Kidney epithelial cell (primary cell): ENCODE measurements around the gene PPP1R14D. TPM values are rescaled to one million over a fixed set of nuclear protein-coding genes. Genes with fewer than 3 reads are reported as not detected.

Experiments
- DNase-seq: peaks from one replicate; pipeline ENCODE4 v3.0.0-alpha.2; 2010; ENCODE audit warnings: low read depth
- H3K27me3 ChIP-seq: 2 replicates; pipeline ENCODE4 v1.6.0; 2011; ENCODE audit warnings: low read length; ENCODE audit not compliant: control insufficient read depth, insufficient read depth
- H3K36me3 ChIP-seq: 2 replicates; pipeline ENCODE4 v1.5.1; 2011; ENCODE audit warnings: low read length; ENCODE audit not compliant: control insufficient read depth, insufficient read depth
- H3K4me3 ChIP-seq: 2 replicates; pipeline ENCODE4 v1.5.1; 2011; ENCODE audit warnings: low read depth, mild to moderate bottlenecking, control low read depth, low read length
- total RNA-seq: library from RNA; depleted of rRNA; stranded (reverse); fragments of >200 nt; gene quantifications from 2 replicates; pipeline ENCODE4 v1.2.3, GENCODE V29; 2015
- TF ChIP-seq, protein P1 (sequence below): IDR thresholded peaks from 2 replicates; pipeline ENCODE4 v1.5.1; 2011; ENCODE audit warnings: mild to moderate bottlenecking, moderate library complexity, low read length, control low read depth, inconsistent platforms; ENCODE audit not compliant: insufficient read depth, poor library complexity, severe bottlenecking

PPP1R14D gene
- total RNA-seq, 1 donor from 2014 or later: not detected

DNA sequence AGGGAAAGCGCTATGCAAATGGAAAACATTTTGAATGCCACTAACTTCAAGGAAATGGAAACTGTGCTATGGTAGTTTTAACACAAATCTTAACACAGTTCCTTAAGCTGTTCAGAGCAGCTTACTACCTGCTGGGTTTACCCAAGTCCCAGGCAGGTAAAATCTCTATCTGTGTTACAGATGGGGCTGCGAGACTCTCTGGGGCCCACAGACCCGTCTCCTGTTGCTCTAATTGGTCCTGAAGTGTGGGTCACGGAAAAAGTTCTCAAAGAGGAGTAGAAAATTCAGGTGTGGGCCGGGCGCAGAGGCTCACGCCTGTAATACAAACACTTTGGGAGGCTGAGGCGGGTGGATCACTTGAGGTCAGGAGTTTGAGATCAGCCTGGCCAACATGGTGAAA is 38.5 kb downstream of the PPP1R14D start:
- H3K27me3 ChIP-seq: no peaks in the 10 kb centered on the region
- H3K4me3 ChIP-seq: no peak overlapping the region
- TF ChIP-seq, protein P1, sequence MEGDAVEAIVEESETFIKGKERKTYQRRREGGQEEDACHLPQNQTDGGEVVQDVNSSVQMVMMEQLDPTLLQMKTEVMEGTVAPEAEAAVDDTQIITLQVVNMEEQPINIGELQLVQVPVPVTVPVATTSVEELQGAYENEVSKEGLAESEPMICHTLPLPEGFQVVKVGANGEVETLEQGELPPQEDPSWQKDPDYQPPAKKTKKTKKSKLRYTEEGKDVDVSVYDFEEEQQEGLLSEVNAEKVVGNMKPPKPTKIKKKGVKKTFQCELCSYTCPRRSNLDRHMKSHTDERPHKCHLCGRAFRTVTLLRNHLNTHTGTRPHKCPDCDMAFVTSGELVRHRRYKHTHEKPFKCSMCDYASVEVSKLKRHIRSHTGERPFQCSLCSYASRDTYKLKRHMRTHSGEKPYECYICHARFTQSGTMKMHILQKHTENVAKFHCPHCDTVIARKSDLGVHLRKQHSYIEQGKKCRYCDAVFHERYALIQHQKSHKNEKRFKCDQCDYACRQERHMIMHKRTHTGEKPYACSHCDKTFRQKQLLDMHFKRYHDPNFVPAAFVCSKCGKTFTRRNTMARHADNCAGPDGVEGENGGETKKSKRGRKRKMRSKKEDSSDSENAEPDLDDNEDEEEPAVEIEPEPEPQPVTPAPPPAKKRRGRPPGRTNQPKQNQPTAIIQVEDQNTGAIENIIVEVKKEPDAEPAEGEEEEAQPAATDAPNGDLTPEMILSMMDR: no peak
- no peak for DNase-seq
- peaks cover 2% of the 10 kb centered on the region for H3K36me3 ChIP-seq

DNA sequence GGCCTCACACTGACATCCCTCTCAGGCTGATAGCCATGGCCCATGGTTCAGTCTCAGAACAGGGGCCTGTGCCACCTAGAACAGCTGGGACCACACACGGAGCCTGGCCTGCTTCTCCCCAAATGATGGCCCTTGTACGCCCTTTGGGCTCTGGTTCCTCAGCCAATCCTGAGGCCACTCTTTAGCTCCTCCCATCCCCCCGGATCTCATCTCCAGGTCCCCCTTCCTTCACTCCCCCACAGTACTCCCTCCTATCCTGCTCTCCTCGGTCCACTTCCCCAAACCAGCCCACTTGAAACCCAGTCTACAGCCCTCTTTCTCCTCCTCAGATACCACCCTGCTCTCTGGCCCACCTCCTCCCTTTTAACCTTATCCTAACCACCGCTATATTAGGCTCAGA is 39.4 kb downstream of the PPP1R14D start:
- TF ChIP-seq, protein P1: no peak
- no peak for DNase-seq
- Histone ChIP-seq H3K36me3 (peaks cover 2% of the 10 kb centered on the region), H3K4me3 (no peak overlapping the region), H3K27me3 (no peaks in the 10 kb centered on the region)

DNA sequence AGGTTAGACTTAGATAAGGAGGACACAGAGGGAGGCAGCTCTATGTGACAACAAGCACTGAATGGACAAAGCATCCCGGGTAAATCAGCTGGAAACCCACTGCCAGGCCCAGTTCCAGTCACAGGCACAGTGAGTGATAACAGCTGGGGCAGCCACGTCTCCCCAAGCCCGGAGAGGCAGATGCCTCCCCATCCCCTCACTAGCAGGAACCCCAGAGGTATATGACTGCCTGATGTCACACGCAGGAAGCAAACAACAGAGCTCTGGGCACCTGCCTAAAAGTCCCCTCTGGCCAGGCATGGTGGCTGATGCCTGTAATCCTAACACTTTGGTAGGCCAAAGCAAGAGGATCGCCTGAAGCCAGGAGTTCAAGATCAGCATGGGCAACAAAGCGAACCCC is 40.5 kb downstream of the PPP1R14D start:
- DNase-seq: no peak
- peaks cover 2% of the 10 kb centered on the region for H3K36me3 ChIP-seq
- H3K4me3 ChIP-seq: no peak overlapping the region
- TF ChIP-seq, protein P1: no peak
- no peaks in the 10 kb centered on the region for H3K27me3 ChIP-seq

DNA sequence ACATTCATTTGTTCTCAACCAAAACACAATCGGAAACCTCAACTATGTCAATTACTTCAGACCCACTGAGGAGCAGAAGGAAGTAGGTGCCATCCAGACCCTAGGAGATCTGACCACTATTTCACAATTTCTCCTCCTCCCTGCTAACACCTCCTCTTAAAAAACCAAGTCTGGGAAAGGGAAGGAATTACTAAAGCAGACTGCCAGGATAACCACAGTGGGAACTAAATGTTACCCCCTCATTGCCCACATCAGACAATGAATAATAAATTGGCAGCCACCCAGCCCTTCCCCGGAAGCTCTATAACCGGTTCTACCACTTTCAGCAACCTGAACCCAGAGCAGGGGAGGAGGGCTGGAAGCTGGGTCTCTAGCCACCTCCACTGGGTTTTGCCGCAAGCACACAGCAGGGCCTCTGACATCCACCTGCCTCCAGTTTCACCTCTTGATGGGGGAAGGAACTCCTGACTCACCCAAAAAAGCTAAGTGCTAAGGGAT is 41.1 kb downstream of the PPP1R14D start:
- DNase-seq: peak; percentile 94
- no peaks in the 10 kb centered on the region for H3K27me3 ChIP-seq
- no peak overlapping the region for H3K4me3 ChIP-seq
- peaks cover 2% of the 10 kb centered on the region for H3K36me3 ChIP-seq
- TF ChIP-seq, protein P1: no peak

DNA sequence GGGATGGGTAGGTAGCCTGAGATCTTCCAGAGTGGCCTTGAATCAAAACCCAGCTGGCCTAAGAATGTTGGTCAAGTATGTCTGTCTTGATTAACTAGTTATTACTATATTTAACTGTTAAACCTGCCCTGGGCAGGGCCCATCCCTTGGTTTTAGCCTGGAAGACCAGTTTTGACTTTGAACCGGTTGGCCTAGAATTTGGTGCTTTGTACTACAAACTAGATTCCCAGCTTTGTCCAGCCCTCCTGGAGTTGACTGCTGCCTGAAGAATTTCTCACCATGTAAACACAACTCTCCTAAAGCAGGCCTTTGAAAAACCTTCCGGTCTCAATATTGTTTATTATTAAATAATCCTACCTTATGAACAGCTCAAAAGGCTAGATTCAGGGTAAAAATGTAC is 42.7 kb downstream of the PPP1R14D start:
- TF ChIP-seq, protein P1: no peak
- Histone ChIP-seq H3K27me3 (no peaks in the 10 kb centered on the region), H3K36me3 (no peaks in the 10 kb centered on the region), H3K4me3 (no peak overlapping the region)
- DNase-seq: no peak

DNA sequence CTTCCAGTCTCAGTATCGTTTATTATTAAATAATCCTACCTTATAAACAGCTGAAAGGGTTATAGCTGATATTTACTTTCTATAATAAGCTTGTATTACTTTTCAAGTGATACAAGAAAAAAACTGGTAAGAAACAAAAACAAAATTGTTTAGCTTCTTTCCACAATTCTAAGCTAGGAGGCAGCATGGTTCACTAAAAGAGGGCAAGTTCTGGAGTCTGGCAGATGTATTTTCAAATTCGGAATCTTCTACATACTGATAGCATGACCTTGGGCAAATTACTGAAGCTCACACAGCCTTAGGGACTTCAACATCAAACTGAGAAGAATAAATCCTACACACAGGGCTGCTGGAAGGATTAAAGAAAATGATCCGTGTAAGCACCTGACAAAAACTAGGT is 43.3 kb downstream of the PPP1R14D start:
- Histone ChIP-seq H3K4me3 (no peak overlapping the region), H3K36me3 (no peaks in the 10 kb centered on the region), H3K27me3 (no peaks in the 10 kb centered on the region)
- DNase-seq: no peak
- TF ChIP-seq, protein P1: no peak
